HepG2 (cell line): ENCODE data around the gene ARF6. TPM values are rescaled to one million over a fixed set of nuclear protein-coding genes. Genes with fewer than 3 reads are reported as not detected.

Experiments used
- BORCS8-MEF2B ChIP-seq: sonication (generic); formaldehyde crosslinking; IDR thresholded peaks from 2 replicates; pipeline ENCODE4 v1.8.0; 2022; ENCODE audit warnings: mild to moderate bottlenecking, missing genetic modification reagents
- CBFB ChIP-seq: sonication (generic); formaldehyde crosslinking; IDR thresholded peaks from 2 replicates; pipeline ENCODE4 v1.4.0; 2020; ENCODE audit warnings: missing genetic modification reagents
- CBX2 ChIP-seq, 2 experiments: fragments of 200-600 bp in 1 of 2; sonication (generic); formaldehyde crosslinking in 1 of 2; IDR thresholded peaks; 2 replicates each; pipeline versions ENCODE4 v1.7.0 to v1.8.1; 2018 to 2022; ENCODE audit warnings: low read depth in 2 of 2, low read length in 1 of 2, mild to moderate bottlenecking in 1 of 2, missing genetic modification reagents in 1 of 2
- ETV5 ChIP-seq: IDR thresholded peaks from 2 replicates; pipeline ENCODE4 v1.6.1; 2018; ENCODE audit warnings: missing biosample characterization, missing genetic modification reagents, inconsistent platforms, borderline replicate concordance
- EZH2 ChIP-seq: conservative IDR thresholded peaks from 2 replicates; pipeline ENCODE4 v1.6.1; 2012; ENCODE audit warnings: mild to moderate bottlenecking, low read depth, low read length, moderate library complexity
- GABPA ChIP-seq, 2 experiments: IDR thresholded peaks; 2 replicates each; pipeline ENCODE4 v1.6.1; 2011 to 2016; ENCODE audit warnings: low read depth in 2 of 2, low read length in 1 of 2, missing biosample characterization in 1 of 2, missing genetic modification characterization in 1 of 2
- IKZF1 ChIP-seq: fragments of 450-650 bp; IDR thresholded peaks from 2 replicates; pipeline ENCODE4 v1.7.1; 2016
- KAT8 ChIP-seq: IDR thresholded peaks from 2 replicates; pipeline ENCODE4 v1.6.1; 2016; ENCODE audit warnings: missing genetic modification reagents, missing compliant biosample characterization
- SRSF4 ChIP-seq: fragments of 200-400 bp; formaldehyde crosslinking; IDR thresholded peaks from one replicate; pipeline ENCODE4 v1.6.1; 2018; ENCODE audit warnings: mild to moderate bottlenecking, low read depth, low read length, moderate library complexity; ENCODE audit not compliant: poor library complexity, severe bottlenecking
- SYNCRIP ChIP-seq: fragments of 200-400 bp; formaldehyde crosslinking; IDR thresholded peaks from 2 replicates; pipeline ENCODE4 v1.6.1; 2018; ENCODE audit warnings: mild to moderate bottlenecking, low read depth, low read length; ENCODE audit not compliant: insufficient read depth
- ZMYM3 ChIP-seq: sonication (generic); formaldehyde crosslinking; IDR thresholded peaks from 2 replicates; pipeline ENCODE4 v1.5.1; 2020; ENCODE audit warnings: mild to moderate bottlenecking, missing genetic modification reagents
- ZNF572 ChIP-seq: sonication (generic); formaldehyde crosslinking; IDR thresholded peaks from 2 replicates; pipeline ENCODE4 v1.5.1; 2020; ENCODE audit warnings: mild to moderate bottlenecking, missing genetic modification reagents
- ZNF713 ChIP-seq: sonication (generic); formaldehyde crosslinking; IDR thresholded peaks from 2 replicates; pipeline ENCODE4 v1.4.0; 2020; ENCODE audit warnings: mild to moderate bottlenecking, missing genetic modification reagents
- ZNF782 ChIP-seq: sonication (generic); formaldehyde crosslinking; IDR thresholded peaks from 2 replicates; pipeline ENCODE4 v1.4.0; 2020; ENCODE audit warnings: missing genetic modification reagents, mild to moderate bottlenecking, borderline replicate concordance
- ZSCAN9 ChIP-seq: IDR thresholded peaks from 2 replicates; pipeline ENCODE4 v1.6.1; 2016; ENCODE audit warnings: borderline replicate concordance
- polyA plus RNA-seq, 8 experiments: library from polyadenylated mRNA; depleted of rRNA in 3 of 8; stranded (reverse) in 7 of 8; unstranded in 1 of 8; fragments of >200 nt; fragmentation: Illumina TruSeq in 4 of 8; extraction: Trizol in 4 of 8; gene quantifications; 2 replicates each; pipeline versions ENCODE4 v1.2.1 to v1.2.3, GENCODE V29; 2011 to 2016; ENCODE audit warnings: low read depth in 4 of 8, missing spikeins in 1 of 8, mixed read lengths in 1 of 8; ENCODE audit not compliant: insufficient read depth in 1 of 8
- total RNA-seq, 5 experiments: library from RNA; depleted of rRNA; stranded (reverse); fragments of >200 nt; fragmentation: Illumina TruSeq; extraction: Trizol; gene quantifications; 2 replicates each; pipeline ENCODE4 v1.2.3, GENCODE V29; 2016; ENCODE audit warnings: low read depth in 1 of 5
- TF ChIP-seq, protein P1 (sequence below): sonication (generic); formaldehyde crosslinking; IDR thresholded peaks from 2 replicates; pipeline ENCODE4 v1.4.0; 2020; ENCODE audit warnings: missing genetic modification reagents
- TF ChIP-seq, protein P2 (sequence below): sonication (generic); formaldehyde crosslinking; IDR thresholded peaks from 2 replicates; pipeline ENCODE4 v1.5.1; 2020; ENCODE audit warnings: missing genetic modification reagents, mild to moderate bottlenecking, borderline replicate concordance
- TF ChIP-seq, protein P3 (sequence below): sonication (generic); formaldehyde crosslinking; conservative IDR thresholded peaks from 2 replicates; pipeline ENCODE4 v1.4.0; 2020; ENCODE audit warnings: missing genetic modification reagents

Gene ARF6
- total and polyA plus RNA-seq, 2 of the 13 experiments (the other 11 are each of a cell fraction or from before 2014, with no cell fraction given) = 12.7 to 31.9 TPM

DNA sequence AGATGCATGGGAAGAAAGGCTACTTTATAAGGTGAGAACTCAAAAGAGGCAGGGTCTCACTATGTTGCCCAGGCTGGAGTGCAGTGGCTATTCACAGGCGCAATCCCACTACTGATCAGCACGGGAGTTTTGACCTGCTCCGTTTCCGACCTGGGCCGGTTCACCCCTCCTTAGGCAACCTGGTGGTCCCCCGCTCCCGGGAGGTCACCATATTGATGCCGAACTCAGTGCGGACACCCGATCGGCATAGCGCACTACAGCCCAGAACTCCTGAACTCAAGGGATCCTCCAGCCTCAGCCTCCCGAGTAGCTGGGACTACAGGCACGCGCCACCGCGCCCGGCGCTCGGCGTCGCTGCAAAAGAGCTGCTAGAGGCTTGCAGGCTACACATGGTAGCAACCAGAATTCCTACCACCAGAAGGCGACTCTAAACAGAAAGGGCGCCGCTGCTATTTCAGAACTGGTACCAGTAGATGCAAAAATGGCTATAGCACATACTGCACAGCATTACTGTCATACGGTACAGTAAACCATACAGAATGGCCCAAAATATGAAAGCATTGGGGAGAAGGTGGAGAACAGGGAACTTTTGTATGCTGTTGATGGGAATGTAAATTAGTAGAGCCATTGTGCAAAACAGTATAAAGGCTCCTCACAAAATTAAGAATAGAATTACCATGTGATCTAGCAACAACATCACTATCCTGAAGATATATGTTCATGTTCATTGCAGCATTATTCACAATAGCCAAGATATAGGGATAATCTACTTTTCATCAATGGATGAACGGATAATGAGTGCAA, 39.1 kb upstream of the ARF6 start (continued):
- TF ChIP-seq, protein P1, sequence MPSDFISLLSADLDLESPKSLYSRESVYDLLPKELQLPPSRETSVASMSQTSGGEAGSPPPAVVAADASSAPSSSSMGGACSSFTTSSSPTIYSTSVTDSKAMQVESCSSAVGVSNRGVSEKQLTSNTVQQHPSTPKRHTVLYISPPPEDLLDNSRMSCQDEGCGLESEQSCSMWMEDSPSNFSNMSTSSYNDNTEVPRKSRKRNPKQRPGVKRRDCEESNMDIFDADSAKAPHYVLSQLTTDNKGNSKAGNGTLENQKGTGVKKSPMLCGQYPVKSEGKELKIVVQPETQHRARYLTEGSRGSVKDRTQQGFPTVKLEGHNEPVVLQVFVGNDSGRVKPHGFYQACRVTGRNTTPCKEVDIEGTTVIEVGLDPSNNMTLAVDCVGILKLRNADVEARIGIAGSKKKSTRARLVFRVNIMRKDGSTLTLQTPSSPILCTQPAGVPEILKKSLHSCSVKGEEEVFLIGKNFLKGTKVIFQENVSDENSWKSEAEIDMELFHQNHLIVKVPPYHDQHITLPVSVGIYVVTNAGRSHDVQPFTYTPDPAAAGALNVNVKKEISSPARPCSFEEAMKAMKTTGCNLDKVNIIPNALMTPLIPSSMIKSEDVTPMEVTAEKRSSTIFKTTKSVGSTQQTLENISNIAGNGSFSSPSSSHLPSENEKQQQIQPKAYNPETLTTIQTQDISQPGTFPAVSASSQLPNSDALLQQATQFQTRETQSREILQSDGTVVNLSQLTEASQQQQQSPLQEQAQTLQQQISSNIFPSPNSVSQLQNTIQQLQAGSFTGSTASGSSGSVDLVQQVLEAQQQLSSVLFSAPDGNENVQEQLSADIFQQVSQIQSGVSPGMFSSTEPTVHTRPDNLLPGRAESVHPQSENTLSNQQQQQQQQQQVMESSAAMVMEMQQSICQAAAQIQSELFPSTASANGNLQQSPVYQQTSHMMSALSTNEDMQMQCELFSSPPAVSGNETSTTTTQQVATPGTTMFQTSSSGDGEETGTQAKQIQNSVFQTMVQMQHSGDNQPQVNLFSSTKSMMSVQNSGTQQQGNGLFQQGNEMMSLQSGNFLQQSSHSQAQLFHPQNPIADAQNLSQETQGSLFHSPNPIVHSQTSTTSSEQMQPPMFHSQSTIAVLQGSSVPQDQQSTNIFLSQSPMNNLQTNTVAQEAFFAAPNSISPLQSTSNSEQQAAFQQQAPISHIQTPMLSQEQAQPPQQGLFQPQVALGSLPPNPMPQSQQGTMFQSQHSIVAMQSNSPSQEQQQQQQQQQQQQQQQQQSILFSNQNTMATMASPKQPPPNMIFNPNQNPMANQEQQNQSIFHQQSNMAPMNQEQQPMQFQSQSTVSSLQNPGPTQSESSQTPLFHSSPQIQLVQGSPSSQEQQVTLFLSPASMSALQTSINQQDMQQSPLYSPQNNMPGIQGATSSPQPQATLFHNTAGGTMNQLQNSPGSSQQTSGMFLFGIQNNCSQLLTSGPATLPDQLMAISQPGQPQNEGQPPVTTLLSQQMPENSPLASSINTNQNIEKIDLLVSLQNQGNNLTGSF (CRISPR knock-in tag) = no peak
- TF ChIP-seq IKZF1 (no peak), CBFB (CRISPR knock-in tag) (no peak), ETV5 (no peak), EZH2 (no peak), ZMYM3 (CRISPR knock-in tag) (peak; percentile 98), ZSCAN9 (0 out of 2 replicates have a peak, but pooled peaks have one; percentile 64), SYNCRIP (no peak), CBX2 (IDR thresholded peaks at IDR 0.05; ENCODE audit: low read depth, low read length) (no peak), CBX2 (CRISPR knock-in tag; IDR thresholded peaks at IDR 0.05; ENCODE audit: low read depth) (no peak), BORCS8-MEF2B (CRISPR knock-in tag) (0 out of 2 replicates have a peak, but pooled peaks have one; percentile 51), ZNF713 (CRISPR knock-in tag) (no peak), ZNF782 (no peak), KAT8 (CRISPR knock-in tag) (peak; percentile 72), ZNF572 (CRISPR knock-in tag) (no peak), SRSF4 (no peak), GABPA (IDR thresholded peaks at IDR 0.05; ENCODE audit: low read depth, low read length) (no peak), GABPA (CRISPR knock-in tag; IDR thresholded peaks at IDR 0.05; ENCODE audit: low read depth) (peak; percentile 20; the same call in 1 of the 2 replicates)
- TF ChIP-seq, protein P2, sequence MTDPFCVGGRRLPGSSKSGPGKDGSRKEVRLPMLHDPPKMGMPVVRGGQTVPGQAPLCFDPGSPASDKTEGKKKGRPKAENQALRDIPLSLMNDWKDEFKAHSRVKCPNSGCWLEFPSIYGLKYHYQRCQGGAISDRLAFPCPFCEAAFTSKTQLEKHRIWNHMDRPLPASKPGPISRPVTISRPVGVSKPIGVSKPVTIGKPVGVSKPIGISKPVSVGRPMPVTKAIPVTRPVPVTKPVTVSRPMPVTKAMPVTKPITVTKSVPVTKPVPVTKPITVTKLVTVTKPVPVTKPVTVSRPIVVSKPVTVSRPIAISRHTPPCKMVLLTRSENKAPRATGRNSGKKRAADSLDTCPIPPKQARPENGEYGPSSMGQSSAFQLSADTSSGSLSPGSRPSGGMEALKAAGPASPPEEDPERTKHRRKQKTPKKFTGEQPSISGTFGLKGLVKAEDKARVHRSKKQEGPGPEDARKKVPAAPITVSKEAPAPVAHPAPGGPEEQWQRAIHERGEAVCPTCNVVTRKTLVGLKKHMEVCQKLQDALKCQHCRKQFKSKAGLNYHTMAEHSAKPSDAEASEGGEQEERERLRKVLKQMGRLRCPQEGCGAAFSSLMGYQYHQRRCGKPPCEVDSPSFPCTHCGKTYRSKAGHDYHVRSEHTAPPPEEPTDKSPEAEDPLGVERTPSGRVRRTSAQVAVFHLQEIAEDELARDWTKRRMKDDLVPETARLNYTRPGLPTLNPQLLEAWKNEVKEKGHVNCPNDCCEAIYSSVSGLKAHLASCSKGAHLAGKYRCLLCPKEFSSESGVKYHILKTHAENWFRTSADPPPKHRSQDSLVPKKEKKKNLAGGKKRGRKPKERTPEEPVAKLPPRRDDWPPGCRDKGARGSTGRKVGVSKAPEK (CRISPR knock-in tag) = no peak
- TF ChIP-seq, protein P3, sequence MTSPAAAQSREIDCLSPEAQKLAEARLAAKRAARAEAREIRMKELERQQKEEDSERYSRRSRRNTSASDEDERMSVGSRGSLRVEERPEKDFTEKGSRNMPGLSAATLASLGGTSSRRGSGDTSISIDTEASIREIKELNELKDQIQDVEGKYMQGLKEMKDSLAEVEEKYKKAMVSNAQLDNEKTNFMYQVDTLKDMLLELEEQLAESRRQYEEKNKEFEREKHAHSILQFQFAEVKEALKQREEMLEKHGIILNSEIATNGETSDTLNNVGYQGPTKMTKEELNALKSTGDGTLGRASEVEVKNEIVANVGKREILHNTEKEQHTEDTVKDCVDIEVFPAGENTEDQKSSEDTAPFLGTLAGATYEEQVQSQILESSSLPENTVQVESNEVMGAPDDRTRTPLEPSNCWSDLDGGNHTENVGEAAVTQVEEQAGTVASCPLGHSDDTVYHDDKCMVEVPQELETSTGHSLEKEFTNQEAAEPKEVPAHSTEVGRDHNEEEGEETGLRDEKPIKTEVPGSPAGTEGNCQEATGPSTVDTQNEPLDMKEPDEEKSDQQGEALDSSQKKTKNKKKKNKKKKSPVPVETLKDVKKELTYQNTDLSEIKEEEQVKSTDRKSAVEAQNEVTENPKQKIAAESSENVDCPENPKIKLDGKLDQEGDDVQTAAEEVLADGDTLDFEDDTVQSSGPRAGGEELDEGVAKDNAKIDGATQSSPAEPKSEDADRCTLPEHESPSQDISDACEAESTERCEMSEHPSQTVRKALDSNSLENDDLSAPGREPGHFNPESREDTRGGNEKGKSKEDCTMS (CRISPR knock-in tag) = no peak
